ENCODE data around the gene BCOR. TPM values are rescaled to one million over a fixed set of nuclear protein-coding genes. Genes with fewer than 3 reads are reported as not detected.
A peak's percentile ranks its signal among the peaks of the same experiment; 100 is the strongest.

BCOR gene
- total RNA-seq, 1 experiment from 2014 or later = 48.3 TPM

DNA sequence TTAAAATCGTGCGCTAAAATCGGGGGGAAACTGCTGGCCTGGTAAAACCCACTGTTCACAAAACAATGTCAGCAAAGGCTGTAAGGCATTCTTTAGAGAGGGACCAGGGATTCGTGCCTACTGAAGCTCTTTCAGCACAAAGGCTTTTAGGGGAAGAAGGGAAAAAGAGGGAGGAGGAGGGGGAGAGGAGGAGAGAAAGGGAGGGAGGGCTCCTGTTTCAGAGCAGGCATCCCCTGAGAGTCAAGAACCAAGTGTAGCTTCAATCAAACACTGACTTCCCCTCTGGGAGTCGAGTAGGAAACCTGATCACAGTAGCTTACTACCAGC is 9.5 kb downstream of the BCOR start:
- peak overlapping the region; percentile 79 for H3K27ac ChIP-seq (ENCODE audit: low read length)
- TF ChIP-seq, protein P1, sequence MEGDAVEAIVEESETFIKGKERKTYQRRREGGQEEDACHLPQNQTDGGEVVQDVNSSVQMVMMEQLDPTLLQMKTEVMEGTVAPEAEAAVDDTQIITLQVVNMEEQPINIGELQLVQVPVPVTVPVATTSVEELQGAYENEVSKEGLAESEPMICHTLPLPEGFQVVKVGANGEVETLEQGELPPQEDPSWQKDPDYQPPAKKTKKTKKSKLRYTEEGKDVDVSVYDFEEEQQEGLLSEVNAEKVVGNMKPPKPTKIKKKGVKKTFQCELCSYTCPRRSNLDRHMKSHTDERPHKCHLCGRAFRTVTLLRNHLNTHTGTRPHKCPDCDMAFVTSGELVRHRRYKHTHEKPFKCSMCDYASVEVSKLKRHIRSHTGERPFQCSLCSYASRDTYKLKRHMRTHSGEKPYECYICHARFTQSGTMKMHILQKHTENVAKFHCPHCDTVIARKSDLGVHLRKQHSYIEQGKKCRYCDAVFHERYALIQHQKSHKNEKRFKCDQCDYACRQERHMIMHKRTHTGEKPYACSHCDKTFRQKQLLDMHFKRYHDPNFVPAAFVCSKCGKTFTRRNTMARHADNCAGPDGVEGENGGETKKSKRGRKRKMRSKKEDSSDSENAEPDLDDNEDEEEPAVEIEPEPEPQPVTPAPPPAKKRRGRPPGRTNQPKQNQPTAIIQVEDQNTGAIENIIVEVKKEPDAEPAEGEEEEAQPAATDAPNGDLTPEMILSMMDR (IDR thresholded peaks at IDR 0.05) = no peak
- TF ChIP-seq, protein P2, sequence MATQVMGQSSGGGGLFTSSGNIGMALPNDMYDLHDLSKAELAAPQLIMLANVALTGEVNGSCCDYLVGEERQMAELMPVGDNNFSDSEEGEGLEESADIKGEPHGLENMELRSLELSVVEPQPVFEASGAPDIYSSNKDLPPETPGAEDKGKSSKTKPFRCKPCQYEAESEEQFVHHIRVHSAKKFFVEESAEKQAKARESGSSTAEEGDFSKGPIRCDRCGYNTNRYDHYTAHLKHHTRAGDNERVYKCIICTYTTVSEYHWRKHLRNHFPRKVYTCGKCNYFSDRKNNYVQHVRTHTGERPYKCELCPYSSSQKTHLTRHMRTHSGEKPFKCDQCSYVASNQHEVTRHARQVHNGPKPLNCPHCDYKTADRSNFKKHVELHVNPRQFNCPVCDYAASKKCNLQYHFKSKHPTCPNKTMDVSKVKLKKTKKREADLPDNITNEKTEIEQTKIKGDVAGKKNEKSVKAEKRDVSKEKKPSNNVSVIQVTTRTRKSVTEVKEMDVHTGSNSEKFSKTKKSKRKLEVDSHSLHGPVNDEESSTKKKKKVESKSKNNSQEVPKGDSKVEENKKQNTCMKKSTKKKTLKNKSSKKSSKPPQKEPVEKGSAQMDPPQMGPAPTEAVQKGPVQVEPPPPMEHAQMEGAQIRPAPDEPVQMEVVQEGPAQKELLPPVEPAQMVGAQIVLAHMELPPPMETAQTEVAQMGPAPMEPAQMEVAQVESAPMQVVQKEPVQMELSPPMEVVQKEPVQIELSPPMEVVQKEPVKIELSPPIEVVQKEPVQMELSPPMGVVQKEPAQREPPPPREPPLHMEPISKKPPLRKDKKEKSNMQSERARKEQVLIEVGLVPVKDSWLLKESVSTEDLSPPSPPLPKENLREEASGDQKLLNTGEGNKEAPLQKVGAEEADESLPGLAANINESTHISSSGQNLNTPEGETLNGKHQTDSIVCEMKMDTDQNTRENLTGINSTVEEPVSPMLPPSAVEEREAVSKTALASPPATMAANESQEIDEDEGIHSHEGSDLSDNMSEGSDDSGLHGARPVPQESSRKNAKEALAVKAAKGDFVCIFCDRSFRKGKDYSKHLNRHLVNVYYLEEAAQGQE (IDR thresholded peaks at IDR 0.05; ENCODE audit: insufficient read depth in 1 of 2, low read depth in 2 of 2, low read length in 1 of 2) = no peak
- TF ChIP-seq POLR2AphosphoS5 (IDR thresholded peaks at IDR 0.05; ENCODE audit: low read depth, low read length) (no peak), SIN3A (IDR thresholded peaks at IDR 0.05; ENCODE audit: borderline replicate concordance, insufficient read depth, low read depth, low read length) (no peak), TCF7L2 (IDR thresholded peaks at IDR 0.05; ENCODE audit: low read depth, low read length) (no peak)
- no peak for ATAC-seq
- ChIA-PET POLR2A (no interaction called here), CTCF (no interaction called here)
- no TSS peak for BruUV-seq (replicated peaks)
- H3K4me1 ChIP-seq (ENCODE audit: control insufficient read depth, insufficient read depth, low read length) = peaks cover 31% of the 10 kb centered on the region
- H3K27me3 ChIP-seq (ENCODE audit: control insufficient read depth, insufficient read depth, low read length) = no peaks in the 10 kb centered on the region
- intact Hi-C loops (cut with micrococcal nuclease; ENCODE audit: unreplicated experiment) = loop anchor here (5.0 to 10.0 kb wide), 2 partner anchors 76 to 273 kb away; no protein-coding TSS in a partner anchor
- in situ Hi-C loops (cut with HindIII; ENCODE audit: low pct_unique_long_range_greater_than_20kb, low sequenced_read_pairs) = no loop called here
- no peaks in the 10 kb centered on the region for H3K36me3 ChIP-seq (ENCODE audit: control insufficient read depth, insufficient read depth, low read length)
- DNase-seq (ENCODE audit: low read depth, low spot score) = no peak
- peak overlapping the region in 1 of 2 experiments; percentile 23; a peak in 2 of 4 replicates for H3K4me3 ChIP-seq (ENCODE audit: low read depth in 2 of 2, low read length in 2 of 2)
- no peaks in the 10 kb centered on the region for H3K9me3 ChIP-seq (ENCODE audit: control insufficient read depth, insufficient read depth, low read depth, low read length)

DNA sequence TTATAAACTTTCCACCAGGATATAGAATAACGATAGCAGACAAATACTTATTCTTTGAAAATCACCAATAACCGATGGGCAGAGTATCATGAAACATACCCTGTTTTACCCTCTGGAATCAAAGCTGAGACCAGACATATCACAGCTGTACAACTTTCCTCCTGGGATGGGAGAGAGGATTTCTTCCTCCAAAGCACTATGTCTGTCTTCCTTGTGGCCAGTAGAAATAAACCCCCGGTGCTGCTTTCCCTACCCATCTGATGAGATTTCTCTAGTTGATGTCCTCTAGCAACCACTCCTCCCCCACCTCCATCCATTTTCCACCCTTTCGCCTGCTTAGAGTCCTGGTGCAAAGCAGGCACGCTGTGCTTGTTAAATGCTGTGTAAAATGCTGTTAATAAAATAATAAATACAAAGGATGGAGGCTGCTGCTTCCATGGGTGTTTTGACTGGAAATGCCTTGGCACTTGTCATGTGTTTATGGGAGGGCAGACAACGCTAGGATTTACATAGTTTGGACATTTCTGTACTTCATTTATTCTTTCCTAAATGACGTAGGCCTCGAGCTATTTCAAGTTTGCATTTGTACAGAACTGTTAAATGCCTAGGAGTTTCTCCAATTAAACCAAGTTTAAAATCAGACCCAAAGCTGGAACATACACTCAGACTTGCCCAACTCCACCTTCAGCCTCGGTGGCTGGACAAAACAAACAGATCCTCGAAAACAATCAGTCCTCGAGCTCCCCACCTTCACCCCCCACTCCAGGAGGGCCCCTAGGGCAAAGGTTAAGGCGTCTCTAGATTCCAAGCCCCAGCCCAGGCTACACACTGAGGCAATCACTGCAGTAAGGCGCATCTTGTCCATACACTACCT is 10.1 kb downstream of the BCOR start:
- intact Hi-C loops (cut with micrococcal nuclease; ENCODE audit: unreplicated experiment) (loop anchor here (5.0 to 10.0 kb wide), 2 partner anchors 75 to 273 kb away; no protein-coding TSS in a partner anchor), in situ Hi-C loops (cut with HindIII; ENCODE audit: low pct_unique_long_range_greater_than_20kb, low sequenced_read_pairs) (no loop called here)
- DNase-seq (ENCODE audit: low read depth, low spot score) (no peak), ATAC-seq (no peak)
- BruUV-seq (replicated peaks) = no TSS peak
- Histone ChIP-seq H3K27me3 (ENCODE audit: control insufficient read depth, insufficient read depth, low read length) (no peaks in the 10 kb centered on the region), H3K4me3 (ENCODE audit: low read depth in 2 of 2, low read length in 2 of 2) (peak overlapping the region in 1 of 2 experiments; percentile 23; a peak in 2 of 4 replicates), H3K4me1 (ENCODE audit: control insufficient read depth, insufficient read depth, low read length) (peaks cover 33% of the 10 kb centered on the region), H3K27ac (ENCODE audit: low read length) (peak overlapping the region; percentile 79), H3K9me3 (ENCODE audit: control insufficient read depth, insufficient read depth, low read depth, low read length) (no peaks in the 10 kb centered on the region), H3K36me3 (ENCODE audit: control insufficient read depth, insufficient read depth, low read length) (no peaks in the 10 kb centered on the region)
- CTCF ChIA-PET = no interaction called here
- TF ChIP-seq, protein P1 (IDR thresholded peaks at IDR 0.05) = no peak
- TF ChIP-seq POLR2AphosphoS5 (IDR thresholded peaks at IDR 0.05; ENCODE audit: low read depth, low read length) (no peak), TCF7L2 (IDR thresholded peaks at IDR 0.05; ENCODE audit: low read depth, low read length) (no peak), SIN3A (IDR thresholded peaks at IDR 0.05; ENCODE audit: borderline replicate concordance, insufficient read depth, low read depth, low read length) (no peak)
- TF ChIP-seq, protein P2 (IDR thresholded peaks at IDR 0.05; ENCODE audit: insufficient read depth in 1 of 2, low read depth in 2 of 2, low read length in 1 of 2) = no peak
- POLR2A ChIA-PET = no interaction called here
